ENCODE results near the gene LIPM.

DNA sequence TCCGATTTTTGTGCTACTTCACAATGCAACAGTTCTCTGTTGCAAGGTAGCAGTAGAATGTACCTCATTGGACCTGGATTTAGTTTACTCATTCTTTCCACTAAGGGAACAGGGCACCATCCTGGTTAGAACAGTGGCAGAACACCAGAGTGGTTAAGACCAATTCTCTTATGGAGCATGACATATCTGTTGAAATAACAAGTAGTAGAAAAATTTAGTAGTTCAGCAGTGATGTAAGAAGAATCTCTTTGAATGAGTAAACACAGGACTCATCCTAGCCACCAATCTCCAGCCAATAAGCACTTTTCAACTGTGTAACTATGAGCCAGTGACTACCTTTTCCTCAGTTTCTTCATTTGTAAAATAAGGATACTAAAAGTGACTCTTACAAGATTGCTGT is 46.7 kb downstream of the LIPM start:
- TF ChIP-seq EZH2 (IDR thresholded peaks at IDR 0.05; ENCODE audit: insufficient read depth, poor library complexity, severe bottlenecking) (no peak), EZH2phosphoT487 (IDR thresholded peaks at IDR 0.05; ENCODE audit: insufficient read depth, low read depth) (no peak)

All from GM23248 (cell line).